OCI-LY3 (cell line): ENCODE results near the gene SH3RF3.

ENCODE experiments used
- CTCF ChIP-seq: fragments of 200-600, 300-600 bp; sonication (generic); IDR thresholded peaks from 2 replicates; pipeline ENCODE4 v1.5.1; 2014; ENCODE audit warnings: antibody characterized with exemption, low read length, low read depth
- EZH2phosphoT487 ChIP-seq: fragments of 200-600 bp; shearing (Covaris generic); IDR thresholded peaks from 2 replicates; pipeline ENCODE4 v1.6.1; 2018; ENCODE audit warnings: antibody characterized with exemption, mixed run types, low read depth

GRCh38 chr2:109375131-109375561 lies 246.1 kb downstream of the SH3RF3 start:
- TF ChIP-seq CTCF: no peak
- TF ChIP-seq EZH2phosphoT487: no peak
